RWPE1 (cell line): ENCODE results near the gene RPN2.

Experiments used
- CTCF ChIA-PET: fragments of 350-600 bp; sonication (Branson Sonifier 250); formaldehyde crosslinking; extraction: SDS; loops from one replicate; lab custom pipeline; 2021; lab: Yijun Ruan, JAX
- POLR2A ChIA-PET: fragments of 400-600 bp; formaldehyde crosslinking; extraction: SDS; loops from one replicate; lab custom pipeline; 2020; ENCODE audit warnings: antibody characterized with exemption; ENCODE audit not compliant: low non-redundant PET; lab: Yijun Ruan, JAX
- DNase-seq: peaks from one replicate; pipeline ENCODE4 v3.0.0; 2012; ENCODE audit warnings: low spot score
- H3K27ac ChIP-seq: fragments of 450-650 bp; 2 replicates; pipeline ENCODE4 v1.5.1; 2017
- CTCF ChIP-seq: fragments of 450-650 bp; conservative IDR thresholded peaks from 2 replicates; pipeline ENCODE4 v1.5.1; 2017; ENCODE audit warnings: low read depth, mild to moderate bottlenecking

Gene RPN2

GRCh38 chr20:37274851-37275524 is 95.9 kb downstream of the RPN2 start:
- TF ChIP-seq CTCF: no peak
- ChIA-PET CTCF (interaction anchor here (0.6 to 1.2 kb wide), 3 partner anchors 49 to 262 kb away, joined by 3 to 12 read pairs (median 3); no protein-coding TSS in a partner anchor), POLR2A (no interaction called here)
- H3K27ac ChIP-seq: no peak overlapping the region
- DNase-seq: no peak

GRCh38 chr20:37276494-37277252 is 97.5 kb downstream of the RPN2 start:
- peak; percentile 86 for TF ChIP-seq CTCF
- ChIA-PET POLR2A (no interaction called here), CTCF (interaction anchor here (0.5 to 2.4 kb wide), 32 partner anchors 9 to 290 kb away, joined by 3 to 10 read pairs (median 4); partner anchors contain the start of genes BLCAP and MANBAL)
- peak; percentile 71 for DNase-seq
- peak overlapping the region; percentile 60 for H3K27ac ChIP-seq

GRCh38 chr20:37277253-37277593 is 98.1 kb downstream of the RPN2 start:
- CTCF ChIA-PET: interaction anchor here (0.5 to 2.4 kb wide), 18 partner anchors 9 to 258 kb away, joined by 3 to 10 read pairs (median 4); partner anchors contain the start of gene MANBAL
- TF ChIP-seq CTCF: no peak
- DNase-seq: no peak

GRCh38 chr20:37278966-37279590 is 99.9 kb downstream of the RPN2 start:
- ChIA-PET POLR2A (interaction anchor here (0.6 kb wide), 1 partner anchor 104 kb away, joined by 7 read pairs; no protein-coding TSS in a partner anchor), CTCF (interaction anchor here (0.6 to 1.0 kb wide), 5 partner anchors 41 to 297 kb away, joined by 3 to 4 read pairs (median 3); no protein-coding TSS in a partner anchor)
- DNase-seq: peak; percentile 73
- H3K27ac ChIP-seq: no peak overlapping the region
- no peak for TF ChIP-seq CTCF

More at GRCh38 chr20:37277253-37277593, 98.1 kb downstream of the RPN2 start:
- POLR2A ChIA-PET: no interaction called here
- peak overlapping the region; percentile 60 for H3K27ac ChIP-seq

- no peak for TF ChIP-seq CTCF
- POLR2A ChIA-PET: interaction anchor here (0.7 to 1.4 kb wide), 2 partner anchors 10 to 66 kb away, joined by 3 to 5 read pairs; partner anchors contain the start of gene MANBAL
- no peak overlapping the region for H3K27ac ChIP-seq
- CTCF ChIA-PET: interaction anchor here (0.5 to 1.2 kb wide), 4 partner anchors 29 to 255 kb away, joined by 3 to 5 read pairs (median 3); no protein-coding TSS in a partner anchor
- DNase-seq: no peak
These were observed 100.7 kb downstream of the RPN2 start for GRCh38 chr20:37279820-37280219.
